ENCODE data around the gene PRG3.

GRCh38 chr11:57421066-57421465, 40.1 kb upstream of the PRG3 start:
- TF ChIP-seq ZNF121 (CRISPR knock-in tag; IDR thresholded peaks at IDR 0.05) = no peak
- TF ChIP-seq CTCF (IDR thresholded peaks at IDR 0.05) = no peak
- TF ChIP-seq HMGXB4 (CRISPR knock-in tag; IDR thresholded peaks at IDR 0.05) = no peak
- no peak for TF ChIP-seq GABPB1 (CRISPR knock-in tag; IDR thresholded peaks at IDR 0.05)
- TF ChIP-seq JUN (CRISPR knock-in tag; IDR thresholded peaks at IDR 0.05) = no peak
- no peak for TF ChIP-seq IRF1 (CRISPR knock-in tag; IDR thresholded peaks at IDR 0.05)
- TF ChIP-seq CREB1 (CRISPR knock-in tag; IDR thresholded peaks at IDR 0.05) = no peak
- TF ChIP-seq ATF3 (CRISPR knock-in tag; conservative IDR thresholded peaks at IDR 0.05) = no peak
- TF ChIP-seq KAT7 (CRISPR knock-in tag; IDR thresholded peaks at IDR 0.05; ENCODE audit: borderline replicate concordance) = no peak
- no peak for TF ChIP-seq ATF1 (CRISPR knock-in tag; IDR thresholded peaks at IDR 0.05)
- no peak for TF ChIP-seq NR2C2 (CRISPR knock-in tag; IDR thresholded peaks at IDR 0.05)

Measured in WTC11 (cell line).